Transverse colon (tissue), 4 donors: ENCODE data around the gene MTFP1.
"Not testable (repeated sequence)": the region's sequence is repeated elsewhere in the genome, so short reads cannot be mapped to it uniquely, and the experiment has no call there.

Experiments
- CTCF ChIP-seq, 5 experiments: fragments of 200-600 bp in 3 of 5; fragments of 450-650 bp in 2 of 5; sonication (generic) in 3 of 5; IDR thresholded peaks; 1 replicate in 2 of 5; 2 replicates in 3 of 5; pipeline ENCODE4 v1.5.1; 2016 to 2017; ENCODE audit warnings: antibody characterized with exemption in 5 of 5, inconsistent platforms in 3 of 5, mild to moderate bottlenecking in 2 of 5, moderate library complexity in 1 of 5
- EP300 ChIP-seq: sonication (generic); formaldehyde crosslinking; IDR thresholded peaks from one replicate; pipeline ENCODE4 v1.6.1; 2017; ENCODE audit warnings: antibody characterized with exemption, low read depth
- POLR2A ChIP-seq: fragments of 450-650 bp; IDR thresholded peaks from one replicate; pipeline ENCODE4 v1.6.1; 2016; ENCODE audit warnings: antibody characterized with exemption, mild to moderate bottlenecking, moderate library complexity
- POLR2AphosphoS5 ChIP-seq, 3 donors: sonication (generic); formaldehyde crosslinking; IDR thresholded peaks; one replicate each; pipeline ENCODE4 v1.6.1; 2016; ENCODE audit warnings: antibody characterized with exemption in 3 of 3

- not testable (repeated sequence) for TF ChIP-seq CTCF (IDR thresholded peaks at IDR 0.05); POLR2A; POLR2AphosphoS5 (IDR thresholded peaks at IDR 0.05); EP300
Measured at GRCh38 chr22:30451488-30451887, 25.9 kb downstream of the MTFP1 start.
